ENCODE results near the gene IPO5. TPM values are rescaled to one million over a fixed set of nuclear protein-coding genes. Genes with fewer than 3 reads are reported as not detected.

The IPO5 gene
- total RNA-seq, 3 donors from 2014 or later, result 97.6 to 157 (median 137) TPM

GRCh38 chr13:97978651-97979050 is 25.2 kb downstream of the IPO5 start:
- no peaks in the 10 kb centered on the region for H3K27me3 ChIP-seq
- H3K4me1 ChIP-seq, result peaks cover 0 to 13% of the 10 kb centered on the region in 2 donors

GRCh38 chr13:97979051-97979450 is 25.6 kb downstream of the IPO5 start:
- intact Hi-C loops (cut with DNase I; ENCODE audit: low total_unique reads), result no loop called here
- Histone ChIP-seq H3K4me1 (peaks cover 0 to 13% of the 10 kb centered on the region in 2 donors), H3K36me3 (no peaks in the 10 kb centered on the region), H3K9me3 (no peaks in the 10 kb centered on the region), H3K27me3 (no peaks in the 10 kb centered on the region), H3K4me3 (no peak overlapping the region), H3K27ac (no peak overlapping the region)
- DNase-seq (ENCODE audit: low spot score in 2 of 2), result no peak
- no peak for TF ChIP-seq POLR2AphosphoS5 (IDR thresholded peaks at IDR 0.05)
- no peak for TF ChIP-seq POLR2A (IDR thresholded peaks at IDR 0.05)
- TF ChIP-seq CTCF (IDR thresholded peaks at IDR 0.05), result no peak

More at GRCh38 chr13:97978651-97979050, 25.2 kb downstream of the IPO5 start:
- TF ChIP-seq POLR2AphosphoS5 (IDR thresholded peaks at IDR 0.05), result no peak
- no peak for TF ChIP-seq POLR2A (IDR thresholded peaks at IDR 0.05)
- no peak for TF ChIP-seq CTCF (IDR thresholded peaks at IDR 0.05)
- intact Hi-C loops (cut with DNase I; ENCODE audit: low total_unique reads), result no loop called here
- Histone ChIP-seq H3K4me3 (no peak overlapping the region), H3K9me3 (no peaks in the 10 kb centered on the region), H3K36me3 (no peaks in the 10 kb centered on the region), H3K27ac (no peak overlapping the region)
- DNase-seq (ENCODE audit: low spot score in 2 of 2), result no peak

GRCh38 chr13:97979556-97979955 is 26.1 kb downstream of the IPO5 start:
- no peak for DNase-seq (ENCODE audit: low spot score in 2 of 2)

GRCh38 chr13:97982286-97982685 is 28.8 kb downstream of the IPO5 start:
- Histone ChIP-seq H3K27me3 (no peaks in the 10 kb centered on the region), H3K27ac (no peak overlapping the region), H3K4me1 (peaks cover 0 to 13% of the 10 kb centered on the region in 2 donors), H3K9me3 (no peaks in the 10 kb centered on the region), H3K4me3 (no peak overlapping the region), H3K36me3 (no peaks in the 10 kb centered on the region)
- TF ChIP-seq POLR2AphosphoS5 (IDR thresholded peaks at IDR 0.05) (no peak), POLR2A (IDR thresholded peaks at IDR 0.05) (no peak), CTCF (IDR thresholded peaks at IDR 0.05) (no peak)
- DNase-seq (ENCODE audit: low spot score in 2 of 2), result no peak
- intact Hi-C loops (cut with DNase I; ENCODE audit: low total_unique reads), result no loop called here

More at GRCh38 chr13:97979556-97979955, 26.1 kb downstream of the IPO5 start:
- Histone ChIP-seq H3K4me3 (no peak overlapping the region), H3K36me3 (no peaks in the 10 kb centered on the region), H3K27ac (no peak overlapping the region), H3K9me3 (no peaks in the 10 kb centered on the region), H3K27me3 (no peaks in the 10 kb centered on the region), H3K4me1 (peaks cover 0 to 13% of the 10 kb centered on the region in 2 donors)
- intact Hi-C loops (cut with DNase I; ENCODE audit: low total_unique reads), result no loop called here
- TF ChIP-seq POLR2AphosphoS5 (IDR thresholded peaks at IDR 0.05), result no peak
- TF ChIP-seq POLR2A (IDR thresholded peaks at IDR 0.05), result no peak

GRCh38 chr13:97986835-97987234 is 33.4 kb downstream of the IPO5 start:
- intact Hi-C loops (cut with DNase I; ENCODE audit: low total_unique reads), result no loop called here
- Histone ChIP-seq H3K9me3 (no peaks in the 10 kb centered on the region), H3K27me3 (no peaks in the 10 kb centered on the region), H3K36me3 (no peaks in the 10 kb centered on the region), H3K4me1 (no peaks in the 10 kb centered on the region), H3K27ac (no peak overlapping the region), H3K4me3 (no peak overlapping the region)
- DNase-seq (ENCODE audit: low spot score in 2 of 2), result no peak
- no peak for TF ChIP-seq CTCF (IDR thresholded peaks at IDR 0.05)
- no peak for TF ChIP-seq POLR2A (IDR thresholded peaks at IDR 0.05)
- no peak for TF ChIP-seq POLR2AphosphoS5 (IDR thresholded peaks at IDR 0.05)

GRCh38 chr13:97999653-98000052 is 46.2 kb downstream of the IPO5 start:
- H3K27ac ChIP-seq, result no peak overlapping the region
- peaks cover 13% of the 10 kb centered on the region for H3K36me3 ChIP-seq
- H3K4me3 ChIP-seq, result no peak overlapping the region
- H3K27me3 ChIP-seq, result no peaks in the 10 kb centered on the region
- H3K4me1 ChIP-seq, result no peaks in the 10 kb centered on the region
- intact Hi-C loops (cut with DNase I; ENCODE audit: low total_unique reads), result no loop called here
- DNase-seq (ENCODE audit: low spot score in 2 of 2), result no peak
- no peaks in the 10 kb centered on the region for H3K9me3 ChIP-seq
- TF ChIP-seq CTCF (IDR thresholded peaks at IDR 0.05), result no peak
- TF ChIP-seq POLR2AphosphoS5 (IDR thresholded peaks at IDR 0.05), result no peak
- no peak for TF ChIP-seq POLR2A (IDR thresholded peaks at IDR 0.05)

Measured in breast epithelium (tissue), 4 donors.